GM11168 (cell line): ENCODE results near the gene KCNK2.

ENCODE experiments used
- in situ Hi-C: fragments of 300-500 bp; cut with MboI; formaldehyde crosslinking; loops from one replicate; pipeline ENCODE4 v1.12.0; 2022; ENCODE audit warnings: low sequenced_read_pairs; ENCODE audit not compliant: unreplicated experiment

Gene KCNK2

DNA sequence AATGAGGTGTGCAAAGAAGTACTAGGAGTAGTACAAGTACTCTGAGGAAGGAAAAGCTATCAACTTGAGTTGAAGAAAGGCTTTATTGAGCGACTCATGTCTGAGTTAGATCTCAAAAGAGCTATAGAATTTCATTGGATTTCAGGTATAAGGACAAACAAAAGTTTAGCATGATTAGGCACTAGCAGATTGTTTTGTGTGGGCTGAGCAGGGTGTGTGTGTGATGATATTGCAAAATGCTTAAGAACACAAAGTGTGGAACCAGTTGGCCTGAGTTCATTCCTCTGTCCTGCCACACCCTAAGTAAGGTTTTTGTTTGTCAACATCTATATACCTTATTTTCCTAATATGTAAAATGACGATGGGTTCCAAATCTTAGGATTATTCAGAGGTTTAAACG, 158.9 kb downstream of the KCNK2 start:
- in situ Hi-C loops, result no loop called here

DNA sequence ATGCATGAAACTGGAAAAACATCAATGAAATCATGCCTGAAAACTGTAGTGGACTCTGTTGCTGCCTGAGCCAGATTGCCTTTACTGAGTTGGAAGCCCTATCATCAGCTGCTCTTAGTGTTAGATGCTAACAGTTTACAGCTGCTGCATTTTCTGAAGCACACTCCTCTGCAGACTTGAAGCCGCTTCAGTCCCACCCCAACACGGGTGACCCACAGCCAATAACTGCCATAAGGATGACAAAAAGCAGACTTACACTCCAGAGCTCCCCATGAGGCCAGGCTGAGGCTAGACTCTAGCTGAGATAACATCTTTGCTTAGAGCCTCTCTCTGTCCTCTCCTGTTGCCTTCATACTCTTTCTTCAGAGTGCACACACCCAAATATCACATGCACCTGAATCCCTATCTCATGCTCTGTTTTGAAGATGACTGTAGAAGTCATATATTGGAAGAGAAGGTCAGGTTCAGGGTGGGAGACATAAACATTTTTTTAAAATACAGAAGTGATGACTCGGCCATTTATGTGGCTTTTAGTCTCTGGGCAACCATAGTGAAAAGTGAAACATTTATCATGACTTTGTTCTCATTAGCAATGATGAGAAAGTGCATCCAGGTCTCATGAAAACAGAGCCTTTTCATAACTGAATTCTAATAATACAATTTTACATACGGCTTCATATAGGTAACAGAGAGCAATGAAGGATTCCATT, 161.0 kb downstream of the KCNK2 start:
- in situ Hi-C loops, result no loop called here

- in situ Hi-C loops, result no loop called here
These were observed 168.4 kb downstream of the KCNK2 start for GRCh38 chr1:215250913-215251312.

DNA sequence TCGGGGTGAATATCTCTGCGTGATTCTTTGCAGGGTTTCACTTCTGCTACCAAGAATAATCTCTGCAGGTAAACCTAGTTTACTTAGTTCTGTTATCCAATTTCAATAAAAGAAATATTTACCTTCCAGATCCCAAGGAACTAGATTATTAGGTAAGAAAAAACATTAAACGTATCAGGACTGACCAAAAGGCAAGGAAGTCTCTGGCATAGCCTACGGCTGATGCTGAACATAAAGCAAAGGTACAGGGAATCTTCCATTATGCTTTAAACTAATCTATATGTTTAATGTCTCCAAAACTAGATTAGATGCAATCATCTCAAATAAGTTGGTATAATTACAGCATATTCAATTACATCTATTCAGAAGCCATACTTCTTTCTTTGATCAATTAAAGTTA, 168.9 kb downstream of the KCNK2 start:
- in situ Hi-C loops, result no loop called here

DNA sequence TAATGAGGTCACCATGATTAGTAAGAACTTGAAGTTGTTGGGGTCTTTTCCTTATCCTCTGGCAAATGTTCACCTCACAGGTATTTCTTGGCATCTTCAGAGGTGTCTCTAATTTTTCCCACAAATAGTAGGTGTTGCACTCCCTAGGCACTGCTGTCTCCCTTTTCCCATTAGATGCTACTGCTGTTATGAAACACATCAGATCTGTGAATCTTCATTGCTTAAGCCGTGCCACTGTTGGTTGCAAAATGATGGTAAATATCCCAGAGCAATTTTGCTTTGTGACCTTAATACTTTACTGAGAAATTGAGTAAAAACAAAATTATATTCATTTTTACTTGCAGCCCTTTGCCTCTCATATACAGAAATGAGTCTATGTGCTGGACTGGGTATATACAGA, 169.6 kb downstream of the KCNK2 start:
- in situ Hi-C loops, result no loop called here

GRCh38 chr1:215256936-215257679, 174.6 kb downstream of the KCNK2 start:
- in situ Hi-C loops, result no loop called here

GRCh38 chr1:215260711-215261110, 178.2 kb downstream of the KCNK2 start:
- in situ Hi-C loops, result no loop called here

DNA sequence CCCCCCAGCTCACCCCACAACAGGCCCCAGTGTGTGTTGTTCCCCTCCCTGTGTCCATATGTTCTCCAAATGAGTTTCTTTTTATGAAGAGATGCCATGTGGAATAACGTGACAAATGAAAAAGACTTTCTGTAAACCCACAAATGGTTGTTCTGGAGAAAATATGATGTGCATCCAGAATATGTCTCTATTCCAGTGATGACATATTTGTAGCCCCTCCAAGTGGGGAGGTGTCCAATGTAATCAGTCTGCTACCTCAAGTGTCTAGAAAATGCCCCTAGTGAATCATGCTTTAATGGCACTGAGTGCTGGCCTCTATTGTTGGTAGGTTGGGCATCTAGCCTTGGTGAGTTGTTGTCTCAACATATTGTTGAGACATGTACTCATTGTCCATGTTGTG, 179.6 kb downstream of the KCNK2 start:
- in situ Hi-C loops, result no loop called here

DNA sequence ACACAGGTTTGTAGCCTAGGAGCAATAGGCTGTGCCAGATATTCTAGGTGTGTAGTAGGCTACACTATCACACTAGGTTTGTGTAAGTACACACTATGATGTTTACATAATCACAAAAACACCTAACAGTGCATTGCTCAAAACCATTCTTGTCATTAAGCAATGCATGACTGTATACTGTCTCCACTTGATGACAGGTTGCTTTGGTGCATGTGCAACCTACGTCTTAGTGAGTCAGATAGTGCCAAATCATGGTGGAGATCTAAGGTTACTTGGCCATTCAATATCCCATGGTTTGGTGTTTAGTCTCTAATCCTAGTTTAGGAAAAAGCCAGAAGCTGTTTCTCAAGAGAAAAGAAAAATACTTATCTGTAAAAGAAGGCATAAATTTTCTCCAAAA, 181.1 kb downstream of the KCNK2 start:
- in situ Hi-C loops, result no loop called here

GRCh38 chr1:215264649-215265048, 182.1 kb downstream of the KCNK2 start:
- in situ Hi-C loops, result no loop called here

GRCh38 chr1:215267495-215267894, 185.0 kb downstream of the KCNK2 start:
- in situ Hi-C loops, result no loop called here

DNA sequence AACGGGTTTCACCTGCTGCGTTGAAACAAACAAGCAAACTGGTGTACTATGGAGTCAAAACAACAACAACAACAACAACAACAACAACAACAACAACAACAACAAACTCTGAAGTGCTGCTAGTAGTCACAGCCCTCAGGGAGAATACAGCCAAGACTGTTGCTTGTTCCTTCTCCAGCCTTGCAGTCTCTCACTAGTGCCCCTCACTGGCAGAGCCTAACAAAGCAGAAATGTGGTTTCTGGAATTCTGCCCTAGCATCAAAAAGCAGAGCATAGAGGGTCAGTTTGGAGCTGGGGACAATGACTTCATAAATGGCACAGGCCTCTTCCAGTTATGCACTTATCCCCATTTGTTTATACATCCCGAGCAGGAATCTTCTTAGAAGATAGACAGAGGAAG, 187.4 kb downstream of the KCNK2 start:
- in situ Hi-C loops, result no loop called here

GRCh38 chr1:215273838-215274516, 191.4 kb downstream of the KCNK2 start:
- in situ Hi-C loops, result no loop called here

- in situ Hi-C loops, result no loop called here
These were observed 194.0 kb downstream of the KCNK2 start for GRCh38 chr1:215276582-215276981.

DNA sequence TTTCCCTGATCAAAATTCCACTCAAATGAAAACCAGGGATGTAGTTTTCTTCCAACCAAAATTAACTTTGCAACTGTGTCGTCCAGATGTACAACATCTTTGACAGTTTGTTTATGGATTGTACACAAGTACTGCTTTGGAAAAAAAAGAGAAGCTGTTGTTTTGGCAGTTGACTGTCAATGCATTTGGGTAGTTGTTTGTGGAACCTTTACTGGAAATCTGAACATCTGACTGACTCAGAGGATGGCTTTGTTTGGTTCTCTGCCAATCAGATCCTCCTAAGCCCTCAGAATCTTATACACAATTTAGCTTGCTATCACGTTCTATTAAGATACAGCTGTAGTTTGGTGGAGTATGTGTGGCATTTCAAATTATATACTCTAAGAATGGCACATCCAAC, 195.0 kb downstream of the KCNK2 start:
- in situ Hi-C loops, result no loop called here

DNA sequence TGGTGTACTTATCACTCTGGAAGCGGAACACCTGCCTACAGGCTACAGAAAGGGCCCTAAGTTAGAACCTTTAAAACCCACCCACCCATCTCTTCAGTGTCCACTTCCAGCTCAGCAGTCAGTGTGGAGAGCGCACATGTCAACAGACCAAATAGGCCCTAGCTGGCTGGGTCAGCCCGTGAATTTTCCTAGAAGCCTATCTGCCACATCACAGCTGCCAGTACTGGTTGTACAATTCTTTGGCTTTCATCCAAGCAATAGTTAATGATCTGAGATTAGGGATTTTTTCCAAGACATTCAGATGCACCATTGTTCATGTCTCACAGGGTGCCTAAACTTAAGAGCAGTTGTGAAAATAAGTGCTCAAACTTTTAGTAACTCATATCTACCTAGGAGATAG, 197.1 kb downstream of the KCNK2 start:
- in situ Hi-C loops, result no loop called here

DNA sequence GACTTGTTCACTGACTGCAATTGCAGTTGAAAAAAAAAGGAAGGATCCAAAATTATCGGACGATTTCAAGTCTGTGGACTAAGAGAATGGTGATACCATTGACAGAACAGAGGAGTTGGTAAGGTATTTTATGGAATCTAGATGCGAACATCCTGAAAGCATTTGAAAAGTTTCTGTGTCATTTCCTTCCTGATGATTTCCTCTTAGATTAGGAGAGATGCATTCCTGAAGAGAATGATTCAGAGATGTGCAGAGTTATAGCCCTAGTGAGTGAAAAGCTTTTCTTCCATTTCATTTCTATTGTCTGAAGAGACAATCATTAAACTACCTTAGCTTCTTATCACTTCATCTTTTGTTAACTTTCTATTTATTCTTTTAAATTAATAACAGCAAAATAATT, 200.0 kb downstream of the KCNK2 start:
- in situ Hi-C loops, result no loop called here

GRCh38 chr1:215285013-215285800, 202.7 kb downstream of the KCNK2 start:
- in situ Hi-C loops, result no loop called here
